Cardiac fibroblast (primary cell): ENCODE data around the gene PPP1R1B.

Experiments used
- DNase-seq, 2 donors: peaks; one replicate each; pipeline versions ENCODE4 v3.0.0 to v3.0.0-alpha.2; 2010; ENCODE audit warnings: low read depth in 2 of 2
- H3K4me3 ChIP-seq, 2 donors: replicated peaks in 1 of 2; 1 replicate in 1 of 2; 2 replicates in 1 of 2; pipeline ENCODE4 v1.5.1; 2011; ENCODE audit warnings: low read depth in 2 of 2, low read length in 2 of 2, mild to moderate bottlenecking in 2 of 2, moderate library complexity in 1 of 2
- TF ChIP-seq, protein P1 (sequence below): IDR thresholded peaks from one replicate; pipeline ENCODE4 v1.5.1; 2011; ENCODE audit warnings: low read depth, mild to moderate bottlenecking, low read length, inconsistent platforms

The PPP1R1B gene

DNA sequence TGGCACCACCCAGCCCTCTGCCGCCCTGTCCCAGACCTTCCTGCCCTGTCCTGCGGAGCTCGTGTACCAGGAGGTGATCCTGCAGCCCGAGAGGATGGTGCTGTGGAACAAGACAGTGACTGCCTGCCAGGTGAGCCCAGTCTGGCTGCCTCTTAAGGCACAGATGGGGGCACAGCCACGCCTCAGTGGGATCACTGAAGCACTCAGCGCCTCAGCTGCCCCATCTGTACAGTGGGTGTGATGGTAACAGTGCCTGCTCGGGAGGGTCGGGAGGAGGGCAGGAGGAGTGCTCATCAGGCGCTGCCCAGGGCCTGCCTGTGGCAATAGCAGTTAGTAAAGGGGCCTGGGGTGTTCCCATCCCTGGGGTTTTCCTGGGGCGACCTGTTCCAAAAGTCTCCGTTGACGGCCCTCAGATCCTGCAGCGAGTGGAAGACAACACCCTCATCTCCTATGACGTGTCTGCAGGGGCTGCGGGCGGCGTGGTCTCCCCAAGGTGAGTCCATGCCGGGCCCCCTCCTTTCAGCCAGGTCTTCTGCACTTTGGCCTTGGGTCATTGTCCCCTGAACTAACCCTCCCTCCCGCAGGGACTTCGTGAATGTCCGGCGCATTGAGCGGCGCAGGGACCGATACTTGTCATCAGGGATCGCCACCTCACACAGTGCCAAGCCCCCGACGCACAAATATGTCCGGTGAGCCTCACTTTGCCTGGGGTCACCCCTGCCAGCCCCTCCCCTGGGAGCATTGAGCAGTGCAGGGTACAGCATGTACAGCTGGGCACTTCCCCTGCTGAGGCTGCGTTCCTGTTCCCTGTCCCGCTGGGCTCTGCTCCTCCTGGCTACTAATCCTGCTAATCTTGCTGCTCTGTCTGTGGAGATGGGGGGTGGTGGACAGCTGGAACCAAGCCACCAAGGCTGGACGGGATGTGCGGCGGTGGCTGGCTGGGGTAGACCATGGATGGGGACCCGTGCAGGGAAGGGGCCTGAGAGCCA is 33.9 kb downstream of the PPP1R1B start:
- TF ChIP-seq, protein P1, sequence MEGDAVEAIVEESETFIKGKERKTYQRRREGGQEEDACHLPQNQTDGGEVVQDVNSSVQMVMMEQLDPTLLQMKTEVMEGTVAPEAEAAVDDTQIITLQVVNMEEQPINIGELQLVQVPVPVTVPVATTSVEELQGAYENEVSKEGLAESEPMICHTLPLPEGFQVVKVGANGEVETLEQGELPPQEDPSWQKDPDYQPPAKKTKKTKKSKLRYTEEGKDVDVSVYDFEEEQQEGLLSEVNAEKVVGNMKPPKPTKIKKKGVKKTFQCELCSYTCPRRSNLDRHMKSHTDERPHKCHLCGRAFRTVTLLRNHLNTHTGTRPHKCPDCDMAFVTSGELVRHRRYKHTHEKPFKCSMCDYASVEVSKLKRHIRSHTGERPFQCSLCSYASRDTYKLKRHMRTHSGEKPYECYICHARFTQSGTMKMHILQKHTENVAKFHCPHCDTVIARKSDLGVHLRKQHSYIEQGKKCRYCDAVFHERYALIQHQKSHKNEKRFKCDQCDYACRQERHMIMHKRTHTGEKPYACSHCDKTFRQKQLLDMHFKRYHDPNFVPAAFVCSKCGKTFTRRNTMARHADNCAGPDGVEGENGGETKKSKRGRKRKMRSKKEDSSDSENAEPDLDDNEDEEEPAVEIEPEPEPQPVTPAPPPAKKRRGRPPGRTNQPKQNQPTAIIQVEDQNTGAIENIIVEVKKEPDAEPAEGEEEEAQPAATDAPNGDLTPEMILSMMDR, result no peak
- H3K4me3 ChIP-seq, result no peak overlapping the region
- DNase-seq, result no peak

DNA sequence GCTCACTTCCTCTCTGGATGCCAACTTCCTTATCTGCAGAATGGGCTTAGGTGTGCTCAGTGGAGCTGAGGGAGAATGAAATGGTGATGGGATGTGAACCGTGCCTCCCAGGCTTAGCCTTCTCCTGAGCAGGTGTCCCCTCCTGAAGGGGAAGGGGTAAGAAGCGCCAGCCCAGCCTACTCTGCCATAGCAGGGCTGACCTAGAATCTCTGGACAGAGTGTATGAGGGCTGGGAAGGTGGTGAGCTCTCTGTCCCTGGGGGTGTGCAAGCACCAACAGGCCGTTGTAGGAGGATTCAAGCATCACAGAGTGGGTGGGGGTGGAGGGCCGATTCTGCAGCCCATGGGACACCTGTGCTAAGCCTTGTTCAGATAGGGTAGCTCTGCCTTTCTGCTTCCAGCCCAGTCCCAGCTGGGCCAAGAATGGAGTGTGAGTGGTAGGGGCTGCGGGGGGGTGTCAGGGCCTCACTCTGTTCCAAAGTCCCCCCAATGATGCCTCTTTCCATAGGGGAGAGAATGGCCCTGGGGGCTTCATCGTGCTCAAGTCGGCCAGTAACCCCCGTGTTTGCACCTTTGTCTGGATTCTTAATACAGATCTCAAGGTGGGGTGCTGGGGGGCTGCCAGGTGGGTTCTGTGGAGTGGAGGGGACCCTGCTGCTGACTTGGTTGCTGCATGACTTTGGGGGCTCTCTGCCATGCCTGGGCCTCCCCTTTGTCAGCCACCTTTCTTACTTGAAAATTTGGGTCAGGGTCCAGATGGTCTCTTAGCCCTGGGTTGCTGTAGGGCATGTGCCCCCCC is 35.2 kb downstream of the PPP1R1B start:
- no peak for DNase-seq
- TF ChIP-seq, protein P1, result no peak
- no peak overlapping the region for H3K4me3 ChIP-seq

DNA sequence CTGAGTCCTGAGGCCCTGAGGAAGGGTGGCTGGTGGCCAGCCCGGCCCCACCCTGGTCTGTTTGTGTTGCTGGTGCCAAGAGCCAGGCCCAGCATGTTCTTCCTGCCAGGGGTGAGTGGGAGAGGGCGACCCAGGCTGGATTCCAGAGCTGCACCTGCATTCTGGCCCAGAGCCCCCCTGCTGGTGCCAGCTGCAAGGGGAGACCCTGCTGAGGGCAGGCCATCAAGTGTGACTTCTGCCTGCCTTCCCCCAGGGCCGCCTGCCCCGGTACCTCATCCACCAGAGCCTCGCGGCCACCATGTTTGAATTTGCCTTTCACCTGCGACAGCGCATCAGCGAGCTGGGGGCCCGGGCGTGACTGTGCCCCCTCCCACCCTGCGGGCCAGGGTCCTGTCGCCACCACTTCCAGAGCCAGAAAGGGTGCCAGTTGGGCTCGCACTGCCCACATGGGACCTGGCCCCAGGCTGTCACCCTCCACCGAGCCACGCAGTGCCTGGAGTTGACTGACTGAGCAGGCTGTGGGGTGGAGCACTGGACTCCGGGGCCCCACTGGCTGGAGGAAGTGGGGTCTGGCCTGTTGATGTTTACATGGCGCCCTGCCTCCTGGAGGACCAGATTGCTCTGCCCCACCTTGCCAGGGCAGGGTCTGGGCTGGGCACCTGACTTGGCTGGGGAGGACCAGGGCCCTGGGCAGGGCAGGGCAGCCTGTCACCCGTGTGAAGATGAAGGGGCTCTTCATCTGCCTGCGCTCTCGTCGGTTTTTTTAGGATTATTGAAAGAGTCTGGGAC is 36.0 kb downstream of the PPP1R1B start:
- no peak for DNase-seq
- TF ChIP-seq, protein P1, result no peak
- H3K4me3 ChIP-seq, result no peak overlapping the region

DNA sequence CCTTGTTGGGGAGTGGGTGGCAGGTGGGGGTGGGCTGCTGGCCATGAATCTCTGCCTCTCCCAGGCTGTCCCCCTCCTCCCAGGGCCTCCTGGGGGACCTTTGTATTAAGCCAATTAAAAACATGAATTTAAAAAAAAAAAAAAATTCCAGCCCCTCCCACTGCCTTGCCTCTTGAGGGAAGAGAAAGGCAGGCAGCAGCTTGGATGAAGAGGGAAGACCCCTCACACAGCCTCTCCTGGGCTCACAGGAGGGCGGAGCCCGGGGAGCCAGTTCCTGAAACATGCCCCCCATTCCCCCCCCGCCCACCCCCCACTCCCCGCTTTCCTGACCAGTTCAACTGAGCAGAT is 36.6 kb downstream of the PPP1R1B start:
- TF ChIP-seq, protein P1, result no peak
- no peak overlapping the region for H3K4me3 ChIP-seq
- no peak for DNase-seq

DNA sequence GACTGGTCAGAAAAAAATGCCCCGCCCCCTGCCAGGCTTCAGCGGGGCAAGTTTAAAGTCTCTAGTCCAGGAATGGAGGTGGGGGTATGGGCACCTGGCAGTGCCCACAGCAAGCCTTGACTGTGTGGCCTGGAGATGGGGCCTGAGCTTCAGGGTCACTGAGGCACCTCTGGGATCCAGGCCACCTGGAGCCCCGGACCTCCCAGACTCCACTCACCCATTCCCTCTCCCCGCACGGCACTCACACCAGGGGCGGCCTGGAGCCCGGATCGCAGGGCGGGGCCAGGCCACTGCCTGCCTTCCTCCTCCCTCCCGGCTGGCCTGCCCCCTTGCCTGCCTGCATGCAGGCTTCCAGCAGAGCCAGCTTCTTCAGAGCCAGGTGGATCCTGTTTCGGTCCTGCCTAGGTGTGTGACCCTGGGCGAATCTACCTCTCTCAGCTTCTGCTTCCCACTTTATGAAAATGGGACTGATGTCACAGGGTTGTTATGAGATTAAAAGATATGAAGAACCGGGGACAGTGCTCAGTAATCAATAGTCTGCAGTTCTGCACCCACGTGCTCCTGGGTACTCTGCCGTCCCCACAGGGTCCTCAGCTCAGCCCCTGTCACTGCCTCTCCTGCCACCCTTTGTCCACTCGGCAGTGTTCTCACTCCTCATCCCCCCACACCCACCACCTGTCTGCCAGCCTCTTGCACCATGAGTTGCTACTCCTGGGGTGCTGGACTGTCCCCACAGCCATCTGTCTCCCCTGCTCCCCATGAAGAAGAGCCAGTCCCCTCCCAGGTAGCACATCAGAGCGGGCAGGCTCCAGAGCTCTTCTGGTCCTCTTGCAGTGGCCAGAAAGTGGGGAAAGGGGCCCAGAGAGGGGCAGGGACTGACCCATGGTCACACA is 37.2 kb downstream of the PPP1R1B start:
- TF ChIP-seq, protein P1, result no peak
- no peak for DNase-seq
- H3K4me3 ChIP-seq, result no peak overlapping the region
